ENCODE measurements around the gene RHOBTB3.
"Not testable (repeated sequence)": the region's sequence is repeated elsewhere in the genome, so short reads cannot be mapped to it uniquely, and the experiment has no call there.

DNA sequence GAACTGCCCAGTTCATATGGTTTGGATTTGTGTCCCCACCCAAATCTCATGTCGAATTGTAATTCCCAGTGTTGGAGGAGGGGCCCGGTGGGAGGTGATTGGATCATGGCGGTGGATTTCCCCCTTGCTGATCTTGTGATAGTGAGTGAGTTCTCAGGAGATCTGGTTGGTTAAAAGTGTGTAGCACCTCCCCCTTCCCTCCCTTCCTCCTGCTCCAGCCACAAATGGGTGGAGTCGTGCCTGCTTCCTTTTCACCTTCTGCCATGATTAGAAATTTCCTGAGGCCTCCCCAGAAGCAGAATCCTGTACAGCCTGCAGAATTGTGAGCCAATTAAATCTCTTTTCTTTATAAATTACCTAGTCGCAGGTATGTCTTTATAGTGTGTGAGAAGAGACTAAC is 24.9 kb upstream of the RHOBTB3 start:
- TF ChIP-seq, protein P1, sequence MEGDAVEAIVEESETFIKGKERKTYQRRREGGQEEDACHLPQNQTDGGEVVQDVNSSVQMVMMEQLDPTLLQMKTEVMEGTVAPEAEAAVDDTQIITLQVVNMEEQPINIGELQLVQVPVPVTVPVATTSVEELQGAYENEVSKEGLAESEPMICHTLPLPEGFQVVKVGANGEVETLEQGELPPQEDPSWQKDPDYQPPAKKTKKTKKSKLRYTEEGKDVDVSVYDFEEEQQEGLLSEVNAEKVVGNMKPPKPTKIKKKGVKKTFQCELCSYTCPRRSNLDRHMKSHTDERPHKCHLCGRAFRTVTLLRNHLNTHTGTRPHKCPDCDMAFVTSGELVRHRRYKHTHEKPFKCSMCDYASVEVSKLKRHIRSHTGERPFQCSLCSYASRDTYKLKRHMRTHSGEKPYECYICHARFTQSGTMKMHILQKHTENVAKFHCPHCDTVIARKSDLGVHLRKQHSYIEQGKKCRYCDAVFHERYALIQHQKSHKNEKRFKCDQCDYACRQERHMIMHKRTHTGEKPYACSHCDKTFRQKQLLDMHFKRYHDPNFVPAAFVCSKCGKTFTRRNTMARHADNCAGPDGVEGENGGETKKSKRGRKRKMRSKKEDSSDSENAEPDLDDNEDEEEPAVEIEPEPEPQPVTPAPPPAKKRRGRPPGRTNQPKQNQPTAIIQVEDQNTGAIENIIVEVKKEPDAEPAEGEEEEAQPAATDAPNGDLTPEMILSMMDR (IDR thresholded peaks at IDR 0.05) = not testable (repeated sequence)
- not testable (repeated sequence) for TF ChIP-seq POLR2A, POLR2AphosphoS5 (IDR thresholded peaks at IDR 0.05)

All from prostate gland (tissue), 2 donors.